SK-N-MC (cell line): ENCODE data around the gene GPX3.

ENCODE experiments used
- DNase-seq: peaks from one replicate; pipeline ENCODE4 v3.0.0-alpha.2; 2011; ENCODE audit warnings: low read depth, low spot score
- H3K27ac ChIP-seq: fragments of 200-600 bp; sonication (generic); 2 replicates; pipeline ENCODE4 v1.5.1; 2016; ENCODE audit warnings: mixed run types
- H3K36me3 ChIP-seq: fragments of 200-600 bp; sonication (generic); 2 replicates; pipeline ENCODE4 v1.6.1; 2017; ENCODE audit warnings: antibody characterized with exemption, low read length, mixed read lengths; ENCODE audit not compliant: insufficient read depth
- H3K4me3 ChIP-seq: fragments of 200-600 bp; sonication (generic); 2 replicates; pipeline ENCODE4 v1.5.1; 2016
- H3K9ac ChIP-seq: fragments of 200-600 bp; sonication (generic); 2 replicates; pipeline ENCODE4 v1.8.0; 2017; ENCODE audit warnings: mixed run types, mixed read lengths; ENCODE audit not compliant: insufficient read length
- H3K9me3 ChIP-seq: fragments of 200-600 bp; sonication (generic); 2 replicates; pipeline ENCODE4 v1.6.1; 2017; ENCODE audit warnings: low read depth, mild to moderate bottlenecking, antibody characterized with exemption, low read length, moderate library complexity, mixed read lengths
- EZH2 ChIP-seq: fragments of 200-600 bp; sonication (generic); IDR thresholded peaks from one replicate; pipeline ENCODE4 v1.6.1; 2017; ENCODE audit warnings: antibody characterized with exemption
- FOXP2 ChIP-seq: optimal IDR thresholded peaks from 2 replicates; pipeline ENCODE3; 2011; ENCODE audit warnings: mild to moderate bottlenecking, moderate library complexity; ENCODE audit not compliant: insufficient read depth; ENCODE audit errors: extremely low read length, control extremely low read depth
- POLR2AphosphoS5 ChIP-seq: IDR thresholded peaks from 2 replicates; pipeline ENCODE4 v1.6.1; 2012; ENCODE audit warnings: mild to moderate bottlenecking, low read depth, low read length, borderline replicate concordance

The GPX3 gene

GRCh38 chr5:151055336-151055735, 34.9 kb downstream of the GPX3 start:
- Histone ChIP-seq H3K9ac (no peak overlapping the region), H3K36me3 (no peaks in the 10 kb centered on the region)
- TF ChIP-seq EZH2: no peak
- no peak for TF ChIP-seq POLR2AphosphoS5
- no peak for TF ChIP-seq FOXP2

GRCh38 chr5:151056379-151057325, 36.3 kb downstream of the GPX3 start:
- TF ChIP-seq EZH2: no peak
- no peak for TF ChIP-seq POLR2AphosphoS5
- TF ChIP-seq FOXP2: no peak
- H3K9me3 ChIP-seq: no peaks in the 10 kb centered on the region
- no peak overlapping the region for H3K27ac ChIP-seq
- DNase-seq: no peak
- H3K4me3 ChIP-seq: no peak overlapping the region
- peaks cover 1% of the 10 kb centered on the region; the same call in 1 of the 2 replicates for H3K36me3 ChIP-seq
- no peak overlapping the region for H3K9ac ChIP-seq

More at GRCh38 chr5:151055336-151055735, 34.9 kb downstream of the GPX3 start:
- Histone ChIP-seq H3K9me3 (no peaks in the 10 kb centered on the region), H3K27ac (no peak overlapping the region), H3K4me3 (no peak overlapping the region)
- DNase-seq: no peak

- Histone ChIP-seq H3K36me3 (peaks cover 5% of the 10 kb centered on the region; the same call in 1 of the 2 replicates), H3K9me3 (no peaks in the 10 kb centered on the region), H3K27ac (no peak overlapping the region), H3K9ac (no peak overlapping the region), H3K4me3 (no peak overlapping the region)
- DNase-seq: no peak
- TF ChIP-seq POLR2AphosphoS5 (no peak), FOXP2 (no peak), EZH2 (no peak)
Measured at GRCh38 chr5:151058301-151058700, 37.9 kb downstream of the GPX3 start.

DNA sequence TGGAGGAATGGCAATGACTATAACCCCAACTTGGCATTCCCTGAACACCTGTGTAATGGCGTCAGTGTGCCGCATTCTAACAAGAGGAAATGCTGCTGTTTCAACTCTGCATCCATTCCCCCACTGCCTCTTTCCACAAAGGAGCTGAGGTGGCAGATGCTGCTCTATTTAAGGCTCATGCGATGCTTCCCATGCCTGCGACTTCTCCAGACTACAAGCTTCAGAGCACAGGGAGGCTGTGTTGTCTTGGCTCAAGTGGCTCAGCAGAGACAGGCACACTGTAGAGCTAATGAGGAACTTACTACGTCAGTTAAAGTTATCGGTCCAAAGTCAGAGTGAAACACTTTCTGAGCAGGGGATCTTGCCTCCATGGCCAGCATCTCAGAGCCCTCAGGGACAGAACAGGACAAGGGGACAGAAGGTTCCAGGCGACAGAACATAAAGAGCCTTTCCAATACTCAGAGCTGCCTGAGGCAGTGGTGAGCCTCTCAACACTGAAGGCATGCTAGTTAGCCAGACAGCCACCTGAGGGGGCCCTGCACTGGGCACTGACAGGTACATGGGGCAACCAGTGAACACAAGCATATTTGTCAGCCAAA, 38.6 kb downstream of the GPX3 start:
- peaks cover 5% of the 10 kb centered on the region; the same call in 1 of the 2 replicates for H3K36me3 ChIP-seq
- no peaks in the 10 kb centered on the region for H3K9me3 ChIP-seq
- H3K9ac ChIP-seq: no peak overlapping the region
- H3K4me3 ChIP-seq: no peak overlapping the region
- no peak overlapping the region for H3K27ac ChIP-seq
- DNase-seq: no peak
- no peak for TF ChIP-seq EZH2
- no peak for TF ChIP-seq FOXP2
- no peak for TF ChIP-seq POLR2AphosphoS5

DNA sequence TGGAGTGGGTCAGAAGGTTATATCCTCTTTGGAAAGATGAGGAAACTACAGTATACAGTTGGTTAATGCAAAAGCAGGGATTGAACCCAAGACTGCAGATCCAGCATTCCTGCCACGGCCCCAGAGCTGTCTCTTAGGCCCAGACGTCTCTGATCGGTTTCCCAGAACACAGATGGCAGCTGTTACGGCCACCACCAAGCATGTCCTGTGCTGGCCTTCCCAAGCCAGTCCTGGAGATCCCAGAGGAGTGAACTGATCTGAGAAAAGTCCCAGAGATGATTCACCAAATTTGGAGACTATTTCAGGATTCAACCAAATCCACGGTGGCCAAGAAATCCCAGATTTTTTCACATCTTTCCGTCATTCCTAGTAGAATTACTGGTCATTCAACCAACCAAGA, 40.4 kb downstream of the GPX3 start:
- TF ChIP-seq FOXP2: no peak
- no peak for TF ChIP-seq POLR2AphosphoS5
- TF ChIP-seq EZH2: no peak
- Histone ChIP-seq H3K27ac (no peak overlapping the region), H3K9ac (no peak overlapping the region), H3K4me3 (no peak overlapping the region), H3K9me3 (no peaks in the 10 kb centered on the region), H3K36me3 (peaks cover 5% of the 10 kb centered on the region; the same call in 1 of the 2 replicates)
- no peak for DNase-seq

- peaks cover 5% of the 10 kb centered on the region; the same call in 1 of the 2 replicates for H3K36me3 ChIP-seq
- H3K9me3 ChIP-seq: no peaks in the 10 kb centered on the region
- DNase-seq: no peak
- TF ChIP-seq FOXP2 (no peak), POLR2AphosphoS5 (no peak), EZH2 (no peak)
- no peak overlapping the region for H3K27ac ChIP-seq
- H3K4me3 ChIP-seq: no peak overlapping the region
- H3K9ac ChIP-seq: no peak overlapping the region
Measured at GRCh38 chr5:151062405-151063141, 42.2 kb downstream of the GPX3 start.

GRCh38 chr5:151063142-151063989, 43.0 kb downstream of the GPX3 start:
- H3K36me3 ChIP-seq: peaks cover 5% of the 10 kb centered on the region; the same call in 1 of the 2 replicates
- no peak for DNase-seq
- H3K4me3 ChIP-seq: no peak overlapping the region
- TF ChIP-seq FOXP2 (no peak), POLR2AphosphoS5 (no peak), EZH2 (no peak)
- H3K27ac ChIP-seq: no peak overlapping the region
- H3K9me3 ChIP-seq: no peaks in the 10 kb centered on the region
- H3K9ac ChIP-seq: no peak overlapping the region
